NCI-H774 (cell line): Measurements from ENCODE around the gene PDE8B.
"Not testable (repeated sequence)": the region's sequence is repeated elsewhere in the genome, so short reads cannot be mapped to it uniquely, and the experiment has no call there.

Experiments
- DNase-seq: peaks from one replicate; lab custom pipeline; 2025; lab: John Stamatoyannopoulos, UW

Gene PDE8B

DNA sequence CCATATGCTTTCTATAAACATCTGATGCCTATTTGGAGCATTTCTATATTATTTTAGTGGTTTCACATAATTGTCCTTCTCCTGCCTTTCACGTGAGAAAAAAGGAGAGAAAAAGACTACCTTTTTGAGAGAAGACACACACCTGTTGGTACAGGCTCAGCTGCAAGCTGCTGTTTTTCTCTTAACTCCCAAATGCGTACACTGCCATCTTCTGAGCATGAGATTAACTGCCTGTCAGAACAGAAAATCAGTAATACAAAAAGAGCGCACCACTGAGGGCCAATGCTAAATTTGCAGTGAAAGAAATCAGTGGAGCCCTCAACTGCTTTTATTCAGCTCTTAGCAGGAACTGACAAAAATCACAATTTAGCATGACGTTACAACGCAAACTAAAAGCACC, 226.7 kb downstream of the PDE8B start:
- DNase-seq = peak; percentile 7

DNA sequence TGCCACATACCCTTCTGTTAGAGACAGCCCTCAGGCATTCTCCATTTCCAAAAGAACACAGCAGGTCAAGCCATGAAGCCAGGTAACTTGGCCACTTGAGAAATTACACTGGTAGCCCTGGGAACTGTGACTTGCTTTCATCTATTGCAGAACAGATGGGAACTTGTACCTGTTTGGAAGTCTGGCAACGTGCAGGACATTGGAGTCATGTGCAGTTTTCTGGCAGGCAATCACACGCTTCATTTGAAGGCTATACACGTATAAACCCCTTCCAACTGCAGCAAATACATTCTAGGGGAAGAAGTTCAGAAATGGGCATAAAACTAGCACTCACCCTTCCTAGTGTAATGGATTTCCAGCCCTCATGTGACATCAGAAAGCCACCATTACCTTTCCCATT, 227.6 kb downstream of the PDE8B start:
- DNase-seq = no peak

- DNase-seq = no peak
Measured at GRCh38 chr5:77443670-77444069, 233.2 kb downstream of the PDE8B start.

DNA sequence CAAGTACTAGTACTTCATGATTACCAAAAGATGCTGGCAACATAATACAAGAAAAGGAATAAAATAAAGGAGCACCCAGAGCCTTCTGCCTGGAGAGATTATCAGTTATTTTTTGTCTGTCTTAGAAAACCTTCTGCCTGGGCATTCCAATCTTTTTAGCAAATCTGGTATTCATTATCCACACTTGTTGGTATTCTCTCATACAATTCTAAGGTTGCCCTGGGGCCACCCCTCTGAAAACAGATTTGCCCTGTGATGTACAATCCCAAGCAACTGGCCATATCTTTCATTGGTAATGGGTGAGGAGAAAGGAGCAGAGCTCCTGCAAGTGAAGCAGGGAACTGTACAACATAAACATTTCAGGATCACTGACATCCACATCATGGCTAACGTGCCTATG, 233.9 kb downstream of the PDE8B start:
- no peak for DNase-seq

- DNase-seq = no peak
Measured at GRCh38 chr5:77448831-77449230, 238.4 kb downstream of the PDE8B start.

DNA sequence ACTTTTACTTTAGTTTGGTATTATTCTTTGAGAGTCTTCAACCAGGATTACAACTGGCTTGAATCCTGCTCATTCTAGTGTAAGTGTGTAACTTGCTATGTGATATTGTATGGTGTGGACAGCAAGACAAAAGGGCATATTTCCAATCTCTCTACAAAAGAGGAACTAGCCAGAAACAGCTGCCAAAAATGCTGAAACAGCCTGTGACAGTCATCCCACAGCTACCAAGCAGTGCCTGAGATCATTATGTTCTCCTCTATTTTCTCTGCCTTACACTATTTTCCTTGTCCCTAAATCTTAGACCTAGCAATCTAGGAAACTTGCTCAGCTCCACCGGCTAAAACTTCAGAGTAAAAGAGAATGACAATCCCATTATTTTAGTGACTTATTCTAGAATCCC, 238.8 kb downstream of the PDE8B start:
- no peak for DNase-seq

DNA sequence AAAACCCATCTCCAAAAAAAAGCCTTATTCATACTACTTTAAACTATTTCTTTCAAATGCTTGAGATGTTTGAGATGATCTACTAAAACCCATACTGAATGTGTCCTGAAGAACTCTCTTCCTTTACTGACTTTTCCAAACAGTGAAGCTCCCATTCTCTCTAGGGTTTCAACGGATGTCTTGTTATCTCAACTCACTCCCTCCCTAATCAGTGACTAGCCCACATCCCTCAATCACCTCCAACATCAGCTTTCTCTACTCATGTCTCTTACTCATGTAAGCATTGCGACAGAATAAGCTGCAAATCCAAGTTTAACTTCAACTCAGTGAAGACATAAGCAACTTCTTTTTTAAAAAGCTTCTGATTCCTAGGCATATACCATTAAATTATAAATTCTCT, 239.5 kb downstream of the PDE8B start:
- DNase-seq = no peak

DNA sequence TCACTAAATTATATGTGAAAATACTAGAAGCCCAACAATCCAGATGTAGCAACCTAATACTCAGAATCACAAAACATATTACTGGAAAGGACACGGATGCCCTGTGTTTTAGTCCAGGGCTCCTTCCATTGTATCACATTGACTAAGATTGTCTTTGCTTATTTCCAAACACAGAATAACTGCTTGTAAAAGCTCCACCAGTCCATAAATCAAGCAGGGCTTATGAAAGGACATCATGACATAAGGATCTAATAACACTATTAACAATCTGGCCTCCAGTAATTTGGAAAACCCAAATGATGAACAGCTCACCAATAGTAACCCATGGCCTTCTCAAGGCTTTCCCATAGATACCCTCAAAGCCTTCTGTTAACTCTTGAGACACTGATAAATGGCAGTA, 241.9 kb downstream of the PDE8B start:
- no peak for DNase-seq

GRCh38 chr5:77454123-77454522, 243.6 kb downstream of the PDE8B start:
- DNase-seq = no peak

GRCh38 chr5:77461287-77461686, 250.8 kb downstream of the PDE8B start:
- no peak for DNase-seq

DNA sequence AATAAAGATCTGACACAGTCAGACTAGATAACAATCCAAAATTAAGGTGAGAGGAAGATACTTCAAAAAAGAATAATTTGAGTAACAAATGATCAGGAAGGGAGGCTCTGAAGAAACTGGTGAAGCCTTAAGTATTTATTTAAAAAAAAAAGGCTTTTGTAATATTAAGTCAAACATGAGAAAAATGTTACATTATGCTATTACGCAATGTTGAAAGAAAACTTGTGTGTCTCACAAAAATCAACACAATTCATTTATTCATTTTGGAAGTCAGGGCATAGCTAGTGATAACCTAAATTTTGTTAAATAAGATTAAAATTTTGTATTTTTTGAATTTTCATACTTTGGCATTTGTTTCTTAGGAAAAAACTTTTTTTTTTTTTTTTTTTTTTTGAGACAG, 253.4 kb downstream of the PDE8B start:
- no peak for DNase-seq

DNA sequence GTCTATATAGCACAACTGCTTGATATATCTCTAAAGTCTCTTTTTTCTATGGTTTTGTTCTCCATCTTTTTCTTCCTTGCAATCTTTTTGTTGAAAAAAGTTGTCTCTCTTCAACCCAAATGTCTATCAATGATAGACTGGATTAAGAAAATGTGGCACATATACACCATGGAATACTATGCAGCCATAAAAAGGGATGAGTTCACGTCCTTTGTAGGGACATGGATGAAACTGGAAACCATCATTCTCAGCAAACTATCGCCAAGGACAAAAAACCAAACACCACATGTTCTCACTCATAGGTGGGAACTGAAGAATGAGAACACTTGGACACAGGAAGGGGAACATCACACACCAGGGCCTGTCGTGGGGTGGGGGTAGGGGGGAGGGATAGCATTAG, 258.4 kb downstream of the PDE8B start:
- not testable (repeated sequence) for DNase-seq

- not testable (repeated sequence) for DNase-seq
Measured at GRCh38 chr5:77475041-77475440, 264.6 kb downstream of the PDE8B start.
